ENCODE results near the gene MMS22L. TPM values are rescaled to one million over a fixed set of nuclear protein-coding genes. Genes with fewer than 3 reads are reported as not detected.

MMS22L gene
- total and polyA plus RNA-seq, 12 donors, result 0.52 to 5.1 (median 2.0) TPM

GRCh38 chr6:97100696-97101095, 182.3 kb downstream of the MMS22L start:
- H3K4me3 ChIP-seq, result no peak overlapping the region
- no peaks in the 10 kb centered on the region for H3K27me3 ChIP-seq
- intact Hi-C loops (cut with DNase I), result no loop called here
- H3K4me1 ChIP-seq, result peaks cover 0 to 8% (median 0%) of the 10 kb centered on the region in 9 donors
- no peak for ATAC-seq
- no peaks in the 10 kb centered on the region for H3K9me3 ChIP-seq
- 83 to 85% methylated on average over 3 of the region's 3 CpGs for WGBS, 2 donors
- H3K36me3 ChIP-seq, result no peaks in the 10 kb centered on the region
- no peak for DNase-seq
- no peak for TF ChIP-seq CTCF (IDR thresholded peaks at IDR 0.05)
- no peak overlapping the region for H3K27ac ChIP-seq

DNA sequence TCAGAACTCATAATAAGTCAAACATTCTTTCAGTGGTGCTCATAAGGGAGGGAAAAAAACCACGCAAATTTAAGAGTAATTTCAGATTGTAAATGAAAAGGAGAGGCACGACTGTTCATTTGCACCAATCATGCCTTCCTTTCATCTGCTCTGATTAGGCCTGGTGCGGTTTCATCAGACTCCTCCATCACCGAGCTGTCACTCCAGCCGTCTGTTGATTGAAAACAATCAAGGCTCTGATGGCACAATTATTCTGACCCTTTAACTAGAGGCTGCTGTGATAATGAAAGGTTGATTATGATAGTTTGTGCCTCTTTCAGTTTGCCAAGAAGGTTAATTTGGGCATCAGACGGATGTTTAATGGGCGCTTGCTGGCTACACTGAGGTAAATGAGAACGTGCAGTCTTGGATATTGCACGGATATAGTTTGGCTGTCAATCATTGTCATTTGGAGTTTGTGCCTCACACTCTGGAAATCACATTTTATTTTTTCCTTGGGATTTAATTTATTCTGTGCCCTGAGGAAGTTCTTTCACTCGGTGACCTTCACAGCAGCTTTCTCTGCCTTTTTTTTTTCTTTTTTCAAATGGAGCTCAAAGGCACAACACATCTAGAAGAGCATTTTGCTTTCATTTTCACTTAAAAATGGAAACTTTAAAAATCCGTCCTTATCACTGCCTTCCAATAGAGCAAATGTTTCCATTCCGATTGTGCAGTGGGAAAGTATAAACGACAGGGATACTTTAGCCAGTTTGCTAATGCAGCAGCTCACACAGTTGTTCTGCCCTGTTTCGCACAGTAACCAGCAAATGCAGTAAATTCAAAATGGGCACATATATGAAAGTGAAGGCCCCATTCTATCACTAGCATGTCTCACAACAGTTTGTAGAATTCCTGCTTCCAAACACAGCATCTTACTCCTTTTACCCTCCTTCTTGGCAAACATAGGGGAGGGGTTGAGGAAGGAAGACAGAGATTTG, 185.7 kb downstream of the MMS22L start:
- H3K27me3 ChIP-seq, result no peaks in the 10 kb centered on the region
- H3K36me3 ChIP-seq, result no peaks in the 10 kb centered on the region
- intact Hi-C loops (cut with DNase I), result no loop called here
- WGBS, 2 donors, result 60 to 61% methylated on average over 14 of the region's 14 CpGs
- H3K4me3 ChIP-seq, result peak overlapping the region in 7 of 10 donors; percentile 3 to 30 (median 14)
- DNase-seq (no peak), ATAC-seq (no peak)
- no peak overlapping the region for H3K27ac ChIP-seq
- TF ChIP-seq CTCF (IDR thresholded peaks at IDR 0.05), result no peak
- peaks cover 0 to 8% (median 0%) of the 10 kb centered on the region in 9 donors for H3K4me1 ChIP-seq
- no peaks in the 10 kb centered on the region for H3K9me3 ChIP-seq

DNA sequence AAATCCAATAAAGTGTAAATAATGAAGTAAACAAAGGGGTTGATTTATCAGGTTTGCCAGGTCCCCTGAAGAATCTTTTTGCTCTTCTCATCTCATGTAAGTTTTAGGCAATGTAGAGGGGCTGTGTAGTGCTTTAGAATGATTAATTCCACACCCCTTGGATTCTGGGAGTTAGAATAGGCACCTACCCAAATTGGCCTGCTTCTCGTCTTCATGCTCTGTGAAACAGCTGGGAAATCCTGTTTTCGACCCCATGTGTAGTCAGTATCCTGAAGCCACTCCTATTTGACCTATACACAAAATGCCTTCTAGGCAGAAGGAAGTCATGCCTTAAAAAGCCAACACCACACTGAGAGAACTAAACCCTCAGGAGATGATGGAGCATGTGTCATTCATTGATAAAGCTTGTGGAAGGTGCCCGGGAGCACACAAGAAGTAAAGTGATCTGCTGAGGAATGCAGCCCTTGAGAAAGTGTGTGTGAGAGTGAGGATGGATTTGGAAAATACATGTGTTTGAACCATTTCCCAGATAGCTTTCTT, 187.6 kb downstream of the MMS22L start:
- no peak overlapping the region for H3K27ac ChIP-seq
- peaks cover 0 to 8% (median 0%) of the 10 kb centered on the region in 9 donors for H3K4me1 ChIP-seq
- no peaks in the 10 kb centered on the region for H3K9me3 ChIP-seq
- H3K27me3 ChIP-seq, result no peaks in the 10 kb centered on the region
- TF ChIP-seq CTCF (IDR thresholded peaks at IDR 0.05), result no peak
- intact Hi-C loops (cut with DNase I), result no loop called here
- H3K36me3 ChIP-seq, result no peaks in the 10 kb centered on the region
- WGBS, 2 donors, result 60% methylated on average over 3 of the region's 3 CpGs
- no peak overlapping the region for H3K4me3 ChIP-seq
- DNase-seq (no peak), ATAC-seq (no peak)

DNA sequence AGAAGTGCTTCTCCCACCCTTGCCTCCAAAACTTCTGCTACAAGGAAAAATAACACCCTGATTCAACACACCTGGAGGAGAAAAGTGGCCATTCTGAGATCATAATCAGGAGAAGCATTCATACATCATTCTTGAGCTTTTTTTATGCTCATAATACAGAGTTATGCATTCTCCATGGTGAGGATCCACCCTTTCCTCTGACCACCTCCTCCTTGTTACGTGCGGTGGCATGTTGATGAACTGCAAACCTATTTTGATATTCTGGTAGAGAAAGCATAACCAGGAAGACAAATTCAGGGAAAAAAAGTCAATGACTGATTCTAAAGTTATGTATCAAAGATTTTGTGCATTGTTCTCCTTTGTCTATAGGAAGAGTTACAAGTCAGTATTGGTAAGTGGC, 188.6 kb downstream of the MMS22L start:
- WGBS, 2 donors, result 95 to 100% methylated on average over 2 of the region's 2 CpGs
- H3K4me1 ChIP-seq, result peaks cover 0 to 8% (median 0%) of the 10 kb centered on the region in 9 donors
- no peaks in the 10 kb centered on the region for H3K27me3 ChIP-seq
- DNase-seq, result no peak
- intact Hi-C loops (cut with DNase I), result no loop called here
- no peak for ATAC-seq
- H3K9me3 ChIP-seq, result no peaks in the 10 kb centered on the region
- H3K4me3 ChIP-seq, result no peak overlapping the region
- no peak for TF ChIP-seq CTCF (IDR thresholded peaks at IDR 0.05)
- H3K27ac ChIP-seq, result no peak overlapping the region
- H3K36me3 ChIP-seq, result no peaks in the 10 kb centered on the region
